ENCODE data around the gene DCP2.
"Not testable (repeated sequence)": the region's sequence is repeated elsewhere in the genome, so short reads cannot be mapped to it uniquely, and the experiment has no call there.

Gene DCP2

GRCh38 chr5:112976432-112977309 lies at the start of gene DCP2:
DCP2 (plus strand) TSS chr5:112976798; CDS start chr5:112976934, 136 bp downstream.
- DNase-seq = peak; percentile 87 to 99

- DNase-seq = no peak
These were observed 47.1 kb upstream of the DCP2 start for GRCh38 chr5:112929336-112930081.

GRCh38 chr5:112930082-112930344 lies 46.6 kb upstream of the DCP2 start:
- peak in 1 of 2 donors; percentile 88 for DNase-seq

GRCh38 chr5:112931473-112931872 lies 45.1 kb upstream of the DCP2 start:
- no peak for DNase-seq

GRCh38 chr5:112933105-112933504 lies 43.5 kb upstream of the DCP2 start:
- DNase-seq = no peak

- no peak for DNase-seq
These were observed 42.8 kb upstream of the DCP2 start for GRCh38 chr5:112933651-112934365.

DNA sequence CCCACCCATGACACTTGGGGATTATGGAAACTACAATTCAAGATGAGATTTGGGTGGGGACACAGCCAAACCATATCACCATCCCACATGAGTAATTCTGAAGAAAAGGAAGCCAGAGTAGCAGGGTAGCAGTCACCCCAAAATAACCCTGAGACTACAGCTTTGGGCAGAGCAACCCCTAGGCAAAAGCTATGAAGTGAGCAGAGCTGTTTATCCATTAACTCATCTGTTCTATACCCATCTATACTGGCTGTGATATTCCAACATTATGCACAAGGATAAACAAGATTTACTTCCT lies 42.3 kb upstream of the DCP2 start:
- no peak for DNase-seq

GRCh38 chr5:112935675-112936074 lies 40.9 kb upstream of the DCP2 start:
- DNase-seq = no peak

- DNase-seq = no peak
These were observed 38.3 kb upstream of the DCP2 start for GRCh38 chr5:112938286-112938685.

GRCh38 chr5:112940670-112941069 lies 35.9 kb upstream of the DCP2 start:
- DNase-seq = no peak

DNA sequence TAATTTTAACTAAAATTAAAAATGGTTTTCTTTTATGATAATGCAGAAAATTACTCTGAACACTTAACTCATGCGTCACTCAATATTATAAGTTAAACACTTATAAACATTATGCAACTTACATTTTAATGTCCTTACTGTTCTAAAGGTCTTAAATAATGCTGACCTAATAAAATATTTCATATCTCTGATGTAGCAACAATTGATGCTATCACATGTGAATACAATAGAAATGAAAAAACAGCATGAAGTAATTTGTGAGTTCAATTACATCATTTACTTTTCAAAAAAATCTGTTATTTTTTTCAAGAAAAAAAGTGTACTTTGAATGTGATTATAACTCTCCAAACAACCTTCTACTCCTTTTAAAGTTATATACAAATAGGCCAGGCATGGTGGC lies 28.1 kb upstream of the DCP2 start:
- DNase-seq = no peak

- no peak for DNase-seq
These were observed 25.4 kb upstream of the DCP2 start for GRCh38 chr5:112951124-112951702.

- no peak for DNase-seq
These were observed 20.0 kb upstream of the DCP2 start for GRCh38 chr5:112956606-112957005.

GRCh38 chr5:112957036-112957808 lies 19.4 kb upstream of the DCP2 start:
- no peak for DNase-seq

DNA sequence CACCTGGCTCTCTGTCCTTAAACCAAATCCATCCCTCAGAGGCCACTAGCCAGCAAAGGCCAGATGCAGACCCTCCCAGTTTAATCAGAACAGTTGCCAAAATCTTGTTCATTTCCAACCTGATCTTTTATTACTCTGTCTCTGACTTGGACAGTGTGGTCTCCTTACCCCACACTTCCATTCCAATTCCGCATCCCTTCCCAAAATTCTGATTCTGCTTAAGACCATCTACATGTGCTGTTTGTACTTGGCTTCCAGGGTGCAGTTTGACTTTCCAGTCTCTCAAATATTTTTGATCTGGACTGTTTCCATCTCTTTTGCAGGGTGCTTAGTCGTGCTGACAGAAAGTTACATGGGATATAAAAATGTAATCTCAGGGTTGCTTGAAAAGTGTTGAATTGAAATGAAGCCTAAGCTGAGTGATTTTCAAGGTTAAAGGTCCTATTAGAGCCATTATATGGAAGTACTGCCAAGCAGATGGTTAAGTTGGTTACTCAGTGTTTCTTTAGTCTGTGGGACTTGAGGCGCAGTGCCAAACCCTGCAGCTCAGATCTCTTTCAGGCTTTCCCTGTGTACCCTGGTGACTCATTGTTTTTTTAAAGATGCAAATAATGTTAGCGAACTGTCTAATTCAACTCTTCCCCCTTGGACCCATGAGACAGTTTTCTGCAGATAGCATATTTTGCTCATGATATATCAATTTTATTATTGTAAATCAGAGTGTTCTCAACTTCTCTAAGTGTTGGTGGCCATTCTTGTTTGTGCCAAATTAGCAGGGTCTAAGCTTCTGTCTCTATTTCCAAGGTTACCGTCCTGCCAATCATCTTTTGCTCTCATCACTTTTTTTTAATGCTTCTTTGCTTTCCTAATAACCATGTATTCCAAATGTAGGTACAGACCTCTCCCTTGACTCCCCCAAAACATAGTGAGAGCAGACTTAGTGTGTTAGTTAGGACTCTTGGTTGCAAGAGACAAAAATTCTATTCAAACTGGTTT lies 18.2 kb upstream of the DCP2 start:
- DNase-seq = peak in 1 of 2 donors; percentile 67

GRCh38 chr5:112959872-112960271 lies 16.7 kb upstream of the DCP2 start:
- DNase-seq = not testable (repeated sequence)

DNA sequence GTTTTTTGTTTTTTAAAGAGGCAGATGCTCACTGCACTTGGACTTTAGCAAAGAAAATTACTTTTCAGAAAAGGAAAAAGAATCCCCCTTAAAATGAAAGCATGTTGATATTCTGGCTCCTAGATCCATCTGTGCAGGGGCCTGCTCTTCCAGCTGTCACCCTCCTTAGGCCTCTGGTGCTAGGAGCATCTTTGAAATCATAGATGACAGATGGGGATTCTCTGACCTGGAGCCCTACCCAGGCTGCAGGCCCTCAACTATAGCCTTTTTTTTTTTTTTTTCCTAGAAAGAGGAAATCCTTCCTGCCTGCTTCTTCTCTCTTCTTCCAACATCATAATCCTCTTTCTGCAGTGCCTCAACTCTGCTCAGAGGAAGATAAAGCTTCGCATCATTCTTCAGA lies 16.3 kb upstream of the DCP2 start:
- DNase-seq = no peak

- DNase-seq = no peak
These were observed 15.6 kb upstream of the DCP2 start for GRCh38 chr5:112960863-112961504.

GRCh38 chr5:112963374-112963733 lies 13.2 kb upstream of the DCP2 start:
- not testable (repeated sequence) for DNase-seq

DNA sequence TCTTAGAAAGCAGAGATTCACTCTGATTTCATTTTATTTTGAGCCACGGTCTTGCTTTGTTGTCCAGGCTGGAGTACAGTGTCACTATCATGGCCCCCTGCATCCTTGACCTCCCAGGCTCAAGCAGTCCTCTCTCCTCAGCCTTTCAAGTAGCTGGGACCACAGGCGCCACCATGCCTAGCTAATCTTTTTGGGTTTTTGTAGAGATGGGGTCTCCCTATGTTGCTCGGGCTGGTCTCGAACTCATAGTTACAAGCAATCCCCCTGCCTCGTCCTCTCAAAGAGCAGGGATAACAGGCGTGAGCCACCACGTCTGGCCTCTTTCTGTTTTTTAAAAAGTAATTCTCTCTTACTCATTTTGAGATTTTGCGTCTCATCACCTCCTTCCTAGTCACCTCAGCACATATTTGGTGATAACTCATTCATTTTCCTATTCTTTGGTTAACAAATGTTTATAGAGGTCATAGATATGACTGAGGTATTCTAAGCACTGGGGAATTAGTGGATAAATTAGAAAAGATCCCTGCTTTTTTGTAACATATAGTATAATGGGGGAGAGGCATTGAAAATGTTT lies 10.8 kb upstream of the DCP2 start:
- no peak for DNase-seq

Measured in bone marrow (tissue), 2 donors.